ENCODE measurements around the gene ZNF516.

ZNF516 gene

DNA sequence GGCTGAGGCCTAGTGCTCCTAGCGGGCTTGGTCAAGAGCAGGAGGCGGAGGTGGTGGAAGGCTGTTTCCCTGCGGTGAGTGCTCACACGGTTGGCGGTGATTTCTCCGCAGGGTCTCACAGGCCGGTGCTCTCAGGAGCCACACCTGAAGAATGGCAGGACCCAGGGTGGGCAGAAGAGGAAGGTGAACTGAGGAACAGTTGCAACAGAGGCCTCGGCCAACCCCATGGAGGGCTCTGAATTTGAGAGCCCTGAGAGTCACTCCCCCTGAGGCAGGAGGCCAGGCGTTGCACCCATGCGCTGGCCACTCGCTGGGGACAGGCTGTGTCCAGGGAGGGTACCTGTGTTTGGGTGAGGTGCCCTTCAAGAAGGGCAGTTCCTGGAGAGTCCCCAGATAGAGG lies 35.3 kb upstream of the ZNF516 start:
- in situ Hi-C loops (cut with MboI; ENCODE audit: low sequenced_read_pairs, unreplicated experiment) = no loop called here
- no peak for DNase-seq (ENCODE audit: low spot score)

DNA sequence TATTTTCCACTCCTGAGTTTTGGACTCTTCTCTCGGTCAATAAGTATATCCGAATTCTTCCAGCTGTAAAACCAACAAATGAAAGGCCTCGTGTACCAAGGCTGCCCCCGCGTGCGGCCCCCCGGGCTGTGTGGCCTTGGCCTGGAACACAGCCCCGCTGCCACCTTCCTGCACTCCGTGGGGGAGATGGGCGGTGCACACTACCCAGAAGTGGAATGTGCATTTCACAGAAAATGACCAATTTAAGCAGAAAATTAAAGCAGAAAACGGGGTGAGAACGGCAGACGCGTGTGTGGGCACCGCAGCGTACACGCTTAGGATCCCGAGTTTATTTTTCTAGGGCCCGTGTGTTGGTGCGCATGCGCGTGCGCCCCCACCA lies 34.4 kb upstream of the ZNF516 start:
- in situ Hi-C loops (cut with MboI; ENCODE audit: low sequenced_read_pairs, unreplicated experiment) = no loop called here
- TF ChIP-seq, protein P1, sequence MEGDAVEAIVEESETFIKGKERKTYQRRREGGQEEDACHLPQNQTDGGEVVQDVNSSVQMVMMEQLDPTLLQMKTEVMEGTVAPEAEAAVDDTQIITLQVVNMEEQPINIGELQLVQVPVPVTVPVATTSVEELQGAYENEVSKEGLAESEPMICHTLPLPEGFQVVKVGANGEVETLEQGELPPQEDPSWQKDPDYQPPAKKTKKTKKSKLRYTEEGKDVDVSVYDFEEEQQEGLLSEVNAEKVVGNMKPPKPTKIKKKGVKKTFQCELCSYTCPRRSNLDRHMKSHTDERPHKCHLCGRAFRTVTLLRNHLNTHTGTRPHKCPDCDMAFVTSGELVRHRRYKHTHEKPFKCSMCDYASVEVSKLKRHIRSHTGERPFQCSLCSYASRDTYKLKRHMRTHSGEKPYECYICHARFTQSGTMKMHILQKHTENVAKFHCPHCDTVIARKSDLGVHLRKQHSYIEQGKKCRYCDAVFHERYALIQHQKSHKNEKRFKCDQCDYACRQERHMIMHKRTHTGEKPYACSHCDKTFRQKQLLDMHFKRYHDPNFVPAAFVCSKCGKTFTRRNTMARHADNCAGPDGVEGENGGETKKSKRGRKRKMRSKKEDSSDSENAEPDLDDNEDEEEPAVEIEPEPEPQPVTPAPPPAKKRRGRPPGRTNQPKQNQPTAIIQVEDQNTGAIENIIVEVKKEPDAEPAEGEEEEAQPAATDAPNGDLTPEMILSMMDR (IDR thresholded peaks at IDR 0.05; ENCODE audit: borderline replicate concordance, control extremely low read depth, extremely low read depth, insufficient read depth, missing control alignments) = no peak
- DNase-seq (ENCODE audit: low spot score) = no peak

More for the DNA sequence above, 35.3 kb upstream of the ZNF516 start:
- TF ChIP-seq, protein P1 (IDR thresholded peaks at IDR 0.05; ENCODE audit: borderline replicate concordance, control extremely low read depth, extremely low read depth, insufficient read depth, missing control alignments) = no peak

DNA sequence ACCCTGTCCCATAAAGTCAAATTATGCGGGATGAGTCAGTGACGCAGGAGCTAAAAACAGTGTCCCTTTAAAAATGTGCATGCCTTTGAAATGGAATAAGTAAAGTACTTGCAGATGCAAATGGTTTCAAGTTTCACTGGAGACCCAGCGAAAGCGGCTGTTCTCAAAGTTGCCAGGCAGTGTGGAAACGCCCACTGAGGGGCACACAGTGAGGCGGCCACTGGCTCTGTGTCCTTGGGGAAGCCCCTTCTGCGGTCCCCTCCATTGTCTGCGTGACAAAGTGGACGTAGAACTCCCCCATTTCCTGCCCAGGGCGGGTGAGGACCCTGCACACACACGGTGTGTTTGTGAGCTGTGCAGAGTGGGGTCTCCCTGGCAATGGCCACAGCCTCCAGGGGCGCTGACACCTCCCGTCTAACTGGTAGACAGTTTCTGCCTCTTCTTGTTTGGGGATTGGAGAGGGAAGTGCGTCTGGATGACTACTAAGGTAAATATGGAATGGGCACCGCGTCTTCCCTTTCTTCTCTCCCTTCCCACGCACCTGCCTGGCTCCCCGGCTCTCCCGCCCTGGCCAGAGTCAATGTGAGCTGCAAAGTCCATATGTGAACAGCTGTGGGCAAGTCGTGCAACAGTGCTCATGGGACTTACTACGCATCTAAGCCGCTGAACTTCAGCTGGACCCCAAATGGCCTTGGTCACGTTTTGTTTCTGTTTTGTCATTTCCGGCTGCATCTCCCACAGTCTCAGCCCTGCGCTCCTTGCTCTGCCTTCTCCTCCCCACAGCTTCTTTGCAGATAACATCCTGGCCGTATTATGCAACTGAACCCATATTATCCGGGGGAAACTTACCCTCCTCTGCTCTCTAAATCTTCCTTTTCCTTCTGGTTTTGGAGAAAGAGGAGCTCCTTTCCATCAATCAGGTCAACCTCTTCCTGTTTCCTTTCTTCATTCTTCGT lies 33.7 kb upstream of the ZNF516 start:
- in situ Hi-C loops (cut with MboI; ENCODE audit: low sequenced_read_pairs, unreplicated experiment) = no loop called here
- DNase-seq (ENCODE audit: low spot score) = no peak
- TF ChIP-seq, protein P1 (IDR thresholded peaks at IDR 0.05; ENCODE audit: borderline replicate concordance, control extremely low read depth, extremely low read depth, insufficient read depth, missing control alignments) = no peak

DNA sequence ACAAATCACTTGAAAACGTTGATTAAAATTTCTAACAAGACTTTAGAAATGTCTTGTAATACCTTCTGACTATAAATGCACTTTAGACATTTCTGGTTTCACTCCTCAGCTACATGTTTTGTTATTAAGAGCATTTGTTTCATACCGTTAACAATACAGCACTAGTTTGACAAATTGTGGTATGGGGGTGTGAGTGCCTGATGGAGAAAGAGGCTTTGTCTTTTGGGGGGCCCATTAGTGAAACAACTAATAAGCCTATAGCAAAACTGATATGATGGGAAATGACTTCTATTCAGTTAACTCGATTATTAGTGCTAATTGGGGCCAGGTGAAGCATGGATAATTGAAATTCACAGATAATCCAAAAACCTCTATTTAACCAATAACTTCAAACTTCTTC lies 30.9 kb upstream of the ZNF516 start:
- TF ChIP-seq, protein P1 (IDR thresholded peaks at IDR 0.05; ENCODE audit: borderline replicate concordance, control extremely low read depth, extremely low read depth, insufficient read depth, missing control alignments) = no peak
- in situ Hi-C loops (cut with MboI; ENCODE audit: low sequenced_read_pairs, unreplicated experiment) = no loop called here
- DNase-seq (ENCODE audit: low spot score) = no peak

DNA sequence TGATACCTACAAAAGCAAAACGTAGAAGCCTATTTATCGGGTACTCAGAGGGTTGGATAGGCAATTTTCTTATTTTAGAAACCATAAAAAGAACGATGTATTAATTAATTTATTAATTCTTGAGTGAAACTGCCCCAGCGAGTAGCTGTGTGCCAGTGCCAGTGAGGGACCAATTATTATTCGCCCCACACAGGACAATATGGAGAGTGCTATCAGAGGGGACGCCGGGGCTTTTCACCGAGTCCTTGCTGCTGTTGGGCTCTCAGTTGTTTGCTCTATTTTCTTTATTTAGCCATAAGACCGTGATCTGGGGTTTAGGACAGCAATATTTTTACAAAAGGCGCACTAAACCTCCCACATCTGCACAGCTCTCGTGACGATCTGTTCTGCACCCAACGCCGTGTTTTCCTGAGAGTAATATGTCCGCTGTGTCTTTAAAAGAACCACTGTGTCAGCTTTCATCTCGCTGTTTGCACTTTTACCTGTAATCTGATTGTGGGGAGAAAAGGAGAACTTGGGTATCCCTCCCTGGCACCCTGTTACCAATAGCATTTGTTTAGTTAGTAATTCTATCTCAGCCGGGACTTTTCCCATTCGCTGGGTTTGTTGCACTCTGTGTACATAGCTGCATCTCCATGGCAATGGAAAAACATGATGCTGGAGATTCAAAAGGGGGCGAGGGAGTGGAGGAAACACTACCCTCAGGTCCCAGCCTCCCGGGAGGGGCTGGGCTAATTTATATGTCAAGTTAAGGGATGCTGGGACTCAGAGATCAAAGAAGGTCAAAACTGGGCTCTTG lies 30.1 kb upstream of the ZNF516 start:
- in situ Hi-C loops (cut with MboI; ENCODE audit: low sequenced_read_pairs, unreplicated experiment) = no loop called here
- no peak for DNase-seq (ENCODE audit: low spot score)
- TF ChIP-seq, protein P1 (IDR thresholded peaks at IDR 0.05; ENCODE audit: borderline replicate concordance, control extremely low read depth, extremely low read depth, insufficient read depth, missing control alignments) = no peak

DNA sequence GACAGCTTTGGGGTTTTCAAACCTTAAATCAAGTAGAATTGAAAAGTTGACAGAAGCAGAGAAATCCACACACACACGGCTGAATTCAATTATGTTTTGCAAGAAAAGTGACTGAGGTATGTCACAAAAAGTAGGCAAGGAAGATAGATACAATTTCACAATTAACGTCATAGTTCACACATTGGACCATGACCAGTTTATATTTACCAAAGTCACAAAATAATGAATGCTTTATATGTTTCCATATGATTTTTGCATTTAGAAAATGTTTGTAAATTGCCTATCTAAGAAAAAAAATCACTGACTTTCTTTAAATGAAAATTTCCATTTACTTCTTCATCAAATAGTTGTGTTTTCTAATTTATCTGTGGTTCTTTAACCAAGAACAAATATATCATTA lies 29.4 kb upstream of the ZNF516 start:
- no peak for DNase-seq (ENCODE audit: low spot score)
- TF ChIP-seq, protein P1 (IDR thresholded peaks at IDR 0.05; ENCODE audit: borderline replicate concordance, control extremely low read depth, extremely low read depth, insufficient read depth, missing control alignments) = no peak
- in situ Hi-C loops (cut with MboI; ENCODE audit: low sequenced_read_pairs, unreplicated experiment) = no loop called here
